ENCODE data around the gene C1orf141.

- TF ChIP-seq POLR2AphosphoS5 (IDR thresholded peaks at IDR 0.05; ENCODE audit: insufficient read depth, low read depth, low read length) (no peak), POLR2A (IDR thresholded peaks at IDR 0.05; ENCODE audit: low read depth, low read length) (no peak), EZH2 (IDR thresholded peaks at IDR 0.05; ENCODE audit: borderline replicate concordance, low read depth, low read length, severe bottlenecking) (no peak), CTCF (IDR thresholded peaks at IDR 0.05; ENCODE audit: extremely low read depth in 1 of 2, insufficient read depth in 1 of 2, low read depth in 1 of 2, low read length in 2 of 2) (no peak), MAX (IDR thresholded peaks at IDR 0.05; ENCODE audit: insufficient read depth, insufficient read length) (no peak), JUN (IDR thresholded peaks at IDR 0.05; ENCODE audit: borderline replicate concordance, insufficient read depth, insufficient read length, low read depth) (no peak), MYC (IDR thresholded peaks at IDR 0.05; ENCODE audit: low read depth, low read length) (no peak), FOS (IDR thresholded peaks at IDR 0.05; ENCODE audit: borderline replicate concordance, insufficient read depth, low read length) (no peak), GATA2 (IDR thresholded peaks at IDR 0.05; ENCODE audit: insufficient read depth, insufficient read length, low read depth, low read length) (no peak)
Observed at GRCh38 chr1:67060811-67061218, 74.0 kb downstream of the C1orf141 start.

Measured in endothelial cell of umbilical vein (primary cell).